Urinary bladder (tissue), 4 donors: ENCODE data around the gene LRRC2. TPM values are rescaled to one million over a fixed set of nuclear protein-coding genes. Genes with fewer than 3 reads are reported as not detected.

Source experiments
- DNase-seq: peaks from one replicate; pipeline ENCODE4 v3.0.0-alpha.2; 2015; ENCODE audit errors: extremely low spot score
- H3K27ac ChIP-seq: one replicate; pipeline ENCODE4 v1.5.1; 2013; ENCODE audit warnings: low read depth, mild to moderate bottlenecking, moderate library complexity
- H3K36me3 ChIP-seq: one replicate; pipeline ENCODE4 v1.6.1; 2013; ENCODE audit warnings: mild to moderate bottlenecking, moderate library complexity; ENCODE audit not compliant: insufficient read depth
- H3K4me1 ChIP-seq: one replicate; pipeline ENCODE4 v1.6.1; 2013; ENCODE audit warnings: mild to moderate bottlenecking, moderate library complexity; ENCODE audit not compliant: insufficient read depth
- H3K4me3 ChIP-seq: one replicate; pipeline ENCODE4 v1.5.1; 2013; ENCODE audit warnings: low read depth, low read length
- WGBS: extraction: QIAGEN DNeasy Blood & Tissue Kit; methylation state at CpG from one replicate; pipeline ENCODE4 v1.1.7; 2013; 5-methylcytosine and 5-hydroxymethylcytosine counted together
- polyA plus RNA-seq: library from polyadenylated mRNA; stranded (reverse); fragments of 200-250 nt; gene quantifications from one replicate; pipeline ENCODE4 v1.2.3, GENCODE V29; 2013
- total RNA-seq: library from RNA; depleted of rRNA; stranded (reverse); fragments of >200 nt; gene quantifications from one replicate; pipeline ENCODE4 v1.2.3, GENCODE V29; 2014
- donor health status: healthy with polysubstance abuse.
- donor health status: healthy.

The LRRC2 gene
- total and polyA plus RNA-seq, 2 donors: 4.2 to 4.3 TPM

DNA sequence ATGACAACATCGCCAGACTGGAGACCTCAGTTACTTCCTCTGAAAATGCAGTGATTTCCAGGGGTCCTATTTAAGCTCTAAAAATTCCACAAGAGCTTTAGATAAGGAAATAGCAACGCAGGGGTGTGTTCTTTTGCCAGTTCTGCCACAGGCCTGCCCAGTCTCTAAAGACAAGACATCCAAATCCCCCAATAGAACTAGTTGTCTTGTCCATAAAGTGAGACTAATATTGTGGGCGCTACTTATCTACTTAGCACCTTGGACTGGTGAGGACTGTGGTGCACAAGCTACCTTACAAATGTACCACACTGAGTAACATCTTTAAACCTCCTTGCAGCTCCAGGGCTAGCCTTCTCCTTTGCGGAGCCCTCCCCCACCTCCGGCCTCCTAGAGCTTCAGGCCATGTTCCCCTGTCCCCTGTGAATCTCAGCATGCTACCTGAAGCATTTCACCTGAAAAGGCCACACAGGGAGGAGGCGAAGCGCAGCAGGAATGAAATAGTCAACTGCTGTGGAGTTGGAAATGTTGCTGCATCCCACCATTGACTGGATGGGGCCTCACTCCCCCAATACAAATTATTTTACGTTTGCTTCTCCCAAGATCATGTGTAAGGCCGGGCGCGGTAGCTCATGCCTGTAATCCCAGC is 9.6 kb upstream of the LRRC2 start:
- Histone ChIP-seq H3K36me3 (no peaks in the 10 kb centered on the region), H3K27ac (no peak overlapping the region), H3K4me1 (no peaks in the 10 kb centered on the region), H3K4me3 (no peak overlapping the region)
- WGBS: 87% methylated on average over 11 of the region's 11 CpGs
- DNase-seq: no peak

DNA sequence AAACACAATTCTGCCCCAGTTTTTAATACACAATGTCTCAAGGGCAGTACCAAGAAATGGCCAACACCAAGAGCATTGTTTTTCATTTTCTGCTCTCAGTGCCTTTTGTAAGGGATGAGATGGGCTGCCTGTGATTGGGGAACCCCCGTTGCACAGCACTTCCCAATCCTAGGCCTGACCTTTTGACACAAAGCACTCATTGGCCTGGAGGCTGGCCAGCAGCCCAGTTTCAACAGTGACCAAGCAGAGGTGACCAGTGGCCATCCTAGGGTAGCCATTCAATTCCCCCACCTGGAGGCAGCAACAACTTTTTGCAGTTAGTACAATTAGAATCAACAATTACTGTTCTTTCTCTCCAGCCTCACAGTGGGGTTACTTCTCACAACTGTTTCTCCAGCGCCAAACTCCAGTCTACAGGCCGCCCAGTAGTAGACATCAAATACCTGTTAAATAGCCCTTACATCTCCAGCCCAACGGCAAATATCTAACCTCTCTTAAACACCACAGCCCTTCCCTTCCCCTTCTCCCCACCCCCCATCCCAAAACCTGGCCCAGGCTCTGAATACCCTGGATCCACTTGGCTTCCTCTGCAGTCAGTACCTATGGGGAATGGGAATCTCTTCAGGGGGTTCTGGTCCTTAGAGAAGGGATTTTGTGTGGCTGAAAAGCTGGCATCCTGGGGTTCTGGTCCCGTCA is 8.9 kb upstream of the LRRC2 start:
- 78% methylated on average over 5 of the region's 5 CpGs for WGBS
- Histone ChIP-seq H3K27ac (no peak overlapping the region), H3K4me1 (no peaks in the 10 kb centered on the region), H3K4me3 (no peak overlapping the region), H3K36me3 (no peaks in the 10 kb centered on the region)
- DNase-seq: no peak

GRCh38 chr3:46574243-46574646 is 8.1 kb upstream of the LRRC2 start:
- Histone ChIP-seq H3K36me3 (no peaks in the 10 kb centered on the region), H3K4me1 (no peaks in the 10 kb centered on the region), H3K27ac (no peak overlapping the region), H3K4me3 (no peak overlapping the region)
- WGBS: 88% methylated on average over 2 of the region's 2 CpGs
- DNase-seq: no peak

GRCh38 chr3:46573701-46574100 is 7.6 kb upstream of the LRRC2 start:
- DNase-seq: no peak

DNA sequence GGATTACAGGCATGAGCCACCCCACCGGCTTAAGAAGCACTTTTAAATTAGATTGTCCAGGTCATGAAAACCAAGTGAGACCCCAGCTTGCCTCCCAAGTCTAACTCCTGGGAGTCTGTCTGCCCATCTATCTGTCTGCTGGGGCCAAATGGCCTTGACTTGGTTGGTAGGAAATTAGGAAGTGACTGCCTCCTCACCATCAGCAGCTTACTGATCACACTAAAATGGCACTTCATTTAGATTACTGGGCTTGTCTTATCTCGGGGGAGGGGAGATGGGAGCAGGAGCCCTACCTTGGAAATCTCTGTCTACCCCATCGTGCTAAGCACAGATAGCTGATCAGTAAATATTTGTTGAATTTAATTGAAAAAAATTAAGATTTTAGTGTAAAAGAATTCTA is 5.6 kb upstream of the LRRC2 start:
- DNase-seq: no peak
- no peak overlapping the region for H3K27ac ChIP-seq
- WGBS: 63% methylated on average over 3 of the region's 3 CpGs

More at GRCh38 chr3:46573701-46574100, 7.6 kb upstream of the LRRC2 start:
- no peaks in the 10 kb centered on the region for H3K36me3 ChIP-seq
- no peak overlapping the region for H3K4me3 ChIP-seq
- WGBS: 44% methylated on average over 4 of the region's 4 CpGs
- H3K4me1 ChIP-seq: no peaks in the 10 kb centered on the region
- no peak overlapping the region for H3K27ac ChIP-seq

DNA sequence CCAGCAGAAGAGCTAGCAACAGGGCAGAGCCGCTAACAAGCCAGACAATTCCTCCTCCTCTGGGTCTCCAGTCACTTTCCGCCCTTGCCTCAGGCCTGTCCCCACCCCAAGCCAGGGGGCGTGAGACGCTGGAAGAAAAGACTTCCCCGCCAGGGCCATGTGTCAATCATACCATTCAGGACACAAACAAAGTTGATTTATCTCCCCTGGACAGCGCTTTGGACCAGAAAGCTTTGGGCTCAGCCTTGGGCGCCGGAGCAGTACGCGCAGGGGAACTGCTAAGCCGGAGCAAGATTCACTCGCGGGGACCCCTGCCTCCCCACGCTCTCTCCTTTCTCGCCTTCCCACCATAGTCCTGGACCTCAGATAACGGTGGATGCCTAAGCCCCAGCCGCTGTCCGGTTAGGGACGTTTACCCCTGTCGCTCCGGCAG is 479 bp downstream of the LRRC2 start:
- DNase-seq: no peak
- no peaks in the 10 kb centered on the region for H3K4me1 ChIP-seq
- H3K4me3 ChIP-seq: peak overlapping the region; percentile 36
- no peaks in the 10 kb centered on the region for H3K36me3 ChIP-seq
- H3K27ac ChIP-seq: no peak overlapping the region
- WGBS: 3% methylated on average over 21 of the region's 21 CpGs

More for the DNA sequence above, 5.6 kb upstream of the LRRC2 start:
- Histone ChIP-seq H3K4me1 (no peaks in the 10 kb centered on the region), H3K36me3 (no peaks in the 10 kb centered on the region), H3K4me3 (no peak overlapping the region)

- 67% methylated on average over 4 of the region's 4 CpGs for WGBS
- no peak for DNase-seq
- no peak overlapping the region for H3K4me3 ChIP-seq
- H3K4me1 ChIP-seq: no peaks in the 10 kb centered on the region
- H3K36me3 ChIP-seq: no peaks in the 10 kb centered on the region
- no peak overlapping the region for H3K27ac ChIP-seq
Observed at GRCh38 chr3:46565077-46565476, 1.0 kb downstream of the LRRC2 start.

- no peak for DNase-seq
- Histone ChIP-seq H3K4me3 (no peak overlapping the region), H3K36me3 (no peaks in the 10 kb centered on the region), H3K4me1 (no peaks in the 10 kb centered on the region), H3K27ac (no peak overlapping the region)
- WGBS: 86% methylated on average over 5 of the region's 5 CpGs
Observed at GRCh38 chr3:46564190-46565021, 1.7 kb downstream of the LRRC2 start.

DNA sequence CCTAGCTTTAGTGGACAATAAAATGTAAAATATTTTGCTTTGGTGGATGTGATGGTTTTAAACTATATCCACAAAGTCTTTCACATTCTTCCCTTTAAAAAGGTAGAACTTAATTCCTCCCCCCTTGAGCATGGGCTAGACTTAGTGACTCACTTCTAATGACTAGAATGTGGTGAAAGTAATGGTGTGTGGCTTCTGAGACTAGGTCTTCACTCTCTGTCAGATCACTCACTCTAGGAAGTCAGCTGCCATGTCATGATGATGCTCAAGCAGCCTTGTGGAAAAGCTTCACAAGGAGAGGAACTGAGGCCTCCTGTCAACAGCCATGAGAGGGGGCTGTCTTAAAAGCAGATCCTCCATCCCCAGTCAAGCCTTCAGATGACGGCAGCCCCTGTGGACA is 4.2 kb downstream of the LRRC2 start:
- DNase-seq: no peak
- H3K4me1 ChIP-seq: no peaks in the 10 kb centered on the region

DNA sequence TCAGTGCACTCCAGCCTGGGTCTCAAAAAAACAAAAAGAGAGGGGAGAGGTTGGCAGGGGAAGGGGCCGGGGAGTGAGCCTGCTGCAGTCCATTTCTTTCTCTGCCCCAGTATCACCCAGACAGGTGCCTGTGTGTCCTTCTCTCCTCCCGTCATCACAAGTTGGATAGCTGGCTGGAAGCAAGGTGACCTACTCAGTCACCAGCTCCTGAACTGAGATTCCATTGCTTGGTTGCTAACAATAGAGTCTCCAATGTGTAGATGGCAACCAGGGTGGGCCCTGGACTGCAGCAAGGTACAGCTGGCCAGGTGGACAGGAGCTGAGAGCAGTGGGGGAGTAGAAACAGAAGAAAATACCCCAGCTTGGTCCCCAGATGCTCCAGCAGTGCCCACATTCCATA is 4.6 kb downstream of the LRRC2 start:
- H3K4me3 ChIP-seq: no peak overlapping the region
- H3K4me1 ChIP-seq: no peaks in the 10 kb centered on the region
- no peak overlapping the region for H3K27ac ChIP-seq
- WGBS: 94% methylated on average over 2 of the region's 2 CpGs
- H3K36me3 ChIP-seq: no peaks in the 10 kb centered on the region
- no peak for DNase-seq

More for the DNA sequence above, 4.2 kb downstream of the LRRC2 start:
- Histone ChIP-seq H3K4me3 (no peak overlapping the region), H3K27ac (no peak overlapping the region), H3K36me3 (no peaks in the 10 kb centered on the region)
- WGBS: 93% methylated on average over 1 of the region's 1 CpG

GRCh38 chr3:46559091-46559704 is 6.9 kb downstream of the LRRC2 start:
- H3K27ac ChIP-seq: no peak overlapping the region
- DNase-seq: no peak
- H3K4me1 ChIP-seq: no peaks in the 10 kb centered on the region
- H3K36me3 ChIP-seq: no peaks in the 10 kb centered on the region
- no peak overlapping the region for H3K4me3 ChIP-seq
- 72% methylated on average over 4 of the region's 4 CpGs for whole genome bisulfite sequencing

DNA sequence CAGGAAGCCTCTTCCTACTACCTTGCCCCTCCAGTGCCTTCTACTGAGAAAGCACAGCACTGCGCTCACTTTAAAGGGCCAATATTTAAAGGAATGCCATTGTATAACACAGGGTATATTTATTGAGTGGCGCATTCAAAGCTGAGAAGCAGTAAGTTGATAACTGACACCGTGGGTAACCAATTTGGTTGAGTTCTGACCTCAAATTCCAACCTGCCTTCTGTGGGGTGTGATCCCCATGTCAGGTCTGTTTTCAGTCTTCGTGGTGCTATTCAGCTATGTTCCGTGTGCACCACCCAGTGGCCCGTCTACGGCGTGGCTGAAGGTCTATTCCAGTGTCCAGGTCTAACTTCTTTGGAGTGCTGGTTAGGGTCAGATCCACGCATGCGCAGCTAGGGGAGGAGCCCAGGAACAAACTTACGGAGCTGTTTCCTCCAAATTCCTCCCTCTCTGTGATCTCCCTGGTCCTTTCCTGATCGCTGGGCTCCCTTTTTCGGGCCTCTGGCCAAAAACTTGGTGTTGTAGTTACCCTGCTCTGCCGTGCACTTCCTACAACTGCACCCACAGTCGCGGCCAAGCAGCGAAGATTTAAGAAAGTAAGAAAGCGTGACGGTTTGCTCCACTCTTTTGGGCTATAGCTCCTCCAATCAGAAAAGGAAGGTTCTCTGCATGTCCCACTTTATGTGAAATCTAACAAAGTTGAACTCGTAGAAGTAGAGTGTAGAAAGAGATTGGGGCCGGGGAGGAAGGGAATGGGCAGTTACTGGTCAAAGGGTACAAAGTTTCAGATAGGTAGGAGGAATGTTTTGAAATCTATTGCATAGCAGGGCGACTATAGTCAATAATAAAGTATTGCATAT is 7.7 kb downstream of the LRRC2 start:
- H3K27ac ChIP-seq: peak overlapping the region; percentile 26
- DNase-seq: peak; percentile 84
- no peaks in the 10 kb centered on the region for H3K4me1 ChIP-seq
- 14% methylated on average over 22 of the region's 22 CpGs for WGBS
- H3K4me3 ChIP-seq: peak overlapping the region; percentile 42
- H3K36me3 ChIP-seq: no peaks in the 10 kb centered on the region

DNA sequence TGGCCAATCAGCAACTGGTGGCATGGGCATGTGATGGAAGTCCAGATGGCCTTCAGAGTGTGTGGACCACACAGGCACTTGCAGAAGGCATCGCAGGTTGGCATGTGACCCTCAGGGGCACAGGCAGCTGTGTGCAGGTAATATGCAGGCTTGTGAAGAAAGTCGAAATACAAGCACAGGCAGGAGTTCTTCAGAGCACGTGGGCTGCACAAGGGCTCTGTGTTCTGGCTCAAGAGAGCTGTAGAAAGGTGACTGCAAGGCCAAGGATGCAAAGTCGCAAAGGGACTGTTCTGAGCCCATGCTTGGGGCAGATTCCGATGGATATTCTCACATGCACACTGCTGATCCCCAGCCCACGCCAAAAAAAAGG is 8.3 kb downstream of the LRRC2 start:
- no peak for DNase-seq
- no peak overlapping the region for H3K4me3 ChIP-seq
- no peaks in the 10 kb centered on the region for H3K4me1 ChIP-seq
- H3K36me3 ChIP-seq: no peaks in the 10 kb centered on the region
- 67% methylated on average over 6 of the region's 6 CpGs for WGBS
- no peak overlapping the region for H3K27ac ChIP-seq
